HepG2 (cell line): ENCODE results near the gene RGS11. TPM values are rescaled to one million over a fixed set of nuclear protein-coding genes. Genes with fewer than 3 reads are reported as not detected.

Experiments used
- ATAC-seq: fragments of 200-7000 bp; cut with Tn5 transposase; 3 replicates; pipeline ENCODE4 v1.9.1; 2020; ENCODE audit warnings: mild to moderate bottlenecking, moderate library complexity
- BruUV-seq: library from RNA; stranded (reverse); fragments of 400-500 nt; replicated peaks from 2 replicates; lab custom pipeline; 2021; lab: Mats Ljungman, UMichigan
- CTCF ChIA-PET: fragments of 300-600 bp; formaldehyde crosslinking; extraction: SDS; loops from one replicate; lab custom pipeline; 2021; ENCODE audit warnings: low total read pairs, inconsistent platforms, low intra/inter-chr PET ratio; lab: Yijun Ruan, JAX
- POLR2A ChIA-PET: fragments of 350-600 bp; sonication (Branson Sonifier 250); formaldehyde crosslinking; loops from one replicate; lab custom pipeline; 2020; ENCODE audit warnings: antibody characterized with exemption, inconsistent platforms; lab: Yijun Ruan, JAX
- DNase-seq: peaks from one replicate; pipeline ENCODE4 v3.0.0-alpha.2; 2015; ENCODE audit warnings: low spot score
- FAIRE-seq: peaks from 3 replicates; lab custom pipeline; 2011; peaks lifted over from hg19 to GRCh38; lab: Jason Lieb, UNC
- H2AFZ ChIP-seq: one replicate; pipeline ENCODE4 v1.6.1; 2011; ENCODE audit warnings: low read length, inconsistent platforms
- H3K27ac ChIP-seq: fragments of 300-600 bp; 3 replicates; pipeline ENCODE4 v1.8.0; 2011; ENCODE audit warnings: mixed run types, mild to moderate bottlenecking, mixed read lengths, low read length, inconsistent platforms; ENCODE audit not compliant: insufficient read depth; ENCODE audit errors: extremely low read length
- H3K27me3 ChIP-seq, 2 experiments: fragments of 200-600 bp in 1 of 2; 2 replicates in 1 of 2; 3 replicates in 1 of 2; pipeline versions ENCODE4 v1.6.0 to v1.8.0; 2011; ENCODE audit warnings: low read length in 2 of 2, mild to moderate bottlenecking in 2 of 2, moderate library complexity in 2 of 2, inconsistent platforms in 1 of 2; ENCODE audit not compliant: insufficient read depth in 2 of 2, control insufficient read depth in 1 of 2
- H3K36me3 ChIP-seq, 2 experiments: fragments of 200-600 bp in 1 of 2; replicated peaks in 1 of 2; 2 replicates in 1 of 2; 3 replicates in 1 of 2; pipeline versions ENCODE4 v1.5.1 to v1.8.0; 2011; ENCODE audit warnings: low read length in 2 of 2, inconsistent platforms in 1 of 2; ENCODE audit not compliant: insufficient read depth in 2 of 2, control insufficient read depth in 1 of 2
- H3K4me1 ChIP-seq: 2 replicates; pipeline ENCODE4 v1.5.1; 2012; ENCODE audit warnings: low read length, inconsistent platforms; ENCODE audit not compliant: insufficient read depth
- H3K4me2 ChIP-seq: 2 replicates; pipeline ENCODE4 v1.6.0; 2011; ENCODE audit warnings: low read depth, low read length, inconsistent platforms
- H3K4me3 ChIP-seq, 3 experiments: fragments of 200-600 bp in 1 of 3; sonication (generic), shearing (Covaris generic) in 1 of 3; replicated peaks in 1 of 3; 2 replicates each; pipeline ENCODE4 v1.5.1; 2011 to 2016; ENCODE audit warnings: low read length in 3 of 3, inconsistent platforms in 2 of 3, low read depth in 2 of 3, mild to moderate bottlenecking in 2 of 3, control low read depth in 1 of 3, mixed read lengths in 1 of 3; ENCODE audit not compliant: insufficient read depth in 1 of 3
- H3K79me2 ChIP-seq: one replicate; pipeline ENCODE4 v1.6.1; 2011; ENCODE audit warnings: low read length, inconsistent platforms; ENCODE audit not compliant: insufficient read depth
- H3K9ac ChIP-seq: 2 replicates; pipeline ENCODE4 v1.6.0; 2011; ENCODE audit warnings: mild to moderate bottlenecking, low read depth, low read length, inconsistent platforms; ENCODE audit not compliant: insufficient read depth
- H3K9me3 ChIP-seq: 2 replicates; pipeline ENCODE4 v1.5.1; 2012; ENCODE audit warnings: mild to moderate bottlenecking, low read length
- H4K20me1 ChIP-seq: 2 replicates; pipeline ENCODE4 v1.6.0; 2011; ENCODE audit warnings: inconsistent platforms, mild to moderate bottlenecking, low read length, moderate library complexity; ENCODE audit not compliant: insufficient read depth
- CHD2 ChIP-seq: IDR thresholded peaks from 2 replicates; pipeline ENCODE4 v1.6.1; 2011; ENCODE audit warnings: low read depth, low read length, improper control_type of control experiment
- ELF1 ChIP-seq: sonication (generic); formaldehyde crosslinking; IDR thresholded peaks from 2 replicates; pipeline ENCODE4 v1.4.0; 2020; ENCODE audit warnings: missing genetic modification reagents
- MAFF ChIP-seq: IDR thresholded peaks from 2 replicates; pipeline ENCODE4 v1.6.1; 2011; ENCODE audit warnings: low read depth, low read length, improper control_type of control experiment
- NKX3-1 ChIP-seq: sonication (generic); formaldehyde crosslinking; IDR thresholded peaks from 2 replicates; pipeline ENCODE4 v1.5.0; 2020; ENCODE audit warnings: missing genetic modification reagents
- SMC3 ChIP-seq: IDR thresholded peaks from 2 replicates; pipeline ENCODE4 v1.6.1; 2011; ENCODE audit warnings: low read length, improper control_type of control experiment
- SRF ChIP-seq: IDR thresholded peaks from 2 replicates; pipeline ENCODE4 v1.6.1; 2011; ENCODE audit warnings: mild to moderate bottlenecking, low read depth, low read length, moderate library complexity
- ZBTB42 ChIP-seq: sonication (generic); formaldehyde crosslinking; IDR thresholded peaks from 2 replicates; pipeline ENCODE4 v1.5.0; 2020; ENCODE audit warnings: mild to moderate bottlenecking, missing genetic modification reagents
- ZMAT3 ChIP-seq: sonication (generic); formaldehyde crosslinking; conservative IDR thresholded peaks from 2 replicates; pipeline ENCODE4 v1.7.0; 2021; ENCODE audit warnings: missing genetic modification reagents
- ZNF30 ChIP-seq: sonication (generic); formaldehyde crosslinking; IDR thresholded peaks from 2 replicates; pipeline ENCODE4 v1.5.0; 2020; ENCODE audit warnings: mild to moderate bottlenecking, missing genetic modification reagents
- ZNF644 ChIP-seq: IDR thresholded peaks from 2 replicates; pipeline ENCODE4 v1.6.1; 2016; ENCODE audit warnings: low read depth
- ZNF790 ChIP-seq: sonication (generic); formaldehyde crosslinking; IDR thresholded peaks from 2 replicates; pipeline ENCODE4 v1.8.0; 2022; ENCODE audit warnings: missing genetic modification reagents, mild to moderate bottlenecking, borderline replicate concordance
- ZNF883 ChIP-seq: sonication (generic); formaldehyde crosslinking; IDR thresholded peaks from 2 replicates; pipeline ENCODE4 v1.5.1; 2020; ENCODE audit warnings: mild to moderate bottlenecking, missing genetic modification reagents; ENCODE audit errors: not compliant biosample characterization
- ZSCAN12 ChIP-seq: sonication (generic); formaldehyde crosslinking; IDR thresholded peaks from 2 replicates; pipeline ENCODE4 v1.9.0; 2021; ENCODE audit warnings: mild to moderate bottlenecking, missing genetic modification reagents
- WGBS: methylation state at CpG from one replicate; pipeline ENCODE4 v1.1.6; 2017; ENCODE audit warnings: low lambda C conversion rate; 5-methylcytosine and 5-hydroxymethylcytosine counted together
- in situ Hi-C: cut with HindIII; loops from 2 replicates; pipeline ENCODE4 v1.10.0; 2017; ENCODE audit warnings: low pct_unique_long_range_greater_than_20kb; ENCODE audit not compliant: extremely low pct_ligation_motif_present
- intact Hi-C: fragments of 100-400 bp; cut with micrococcal nuclease; formaldehyde crosslinking; loops from one replicate; pipeline ENCODE4 v1.10.0; 2022; ENCODE audit not compliant: unreplicated experiment
- polyA plus RNA-seq, 8 experiments: library from polyadenylated mRNA; depleted of rRNA in 3 of 8; stranded (reverse) in 7 of 8; unstranded in 1 of 8; fragments of >200 nt; fragmentation: Illumina TruSeq in 4 of 8; extraction: Trizol in 4 of 8; gene quantifications; 2 replicates each; pipeline versions ENCODE4 v1.2.1 to v1.2.3, GENCODE V29; 2011 to 2016; ENCODE audit warnings: low read depth in 4 of 8, missing spikeins in 1 of 8, mixed read lengths in 1 of 8; ENCODE audit not compliant: insufficient read depth in 1 of 8
- total RNA-seq, 5 experiments: library from RNA; depleted of rRNA; stranded (reverse); fragments of >200 nt; fragmentation: Illumina TruSeq; extraction: Trizol; gene quantifications; 2 replicates each; pipeline ENCODE4 v1.2.3, GENCODE V29; 2016; ENCODE audit warnings: low read depth in 1 of 5
- TF ChIP-seq, protein P1 (sequence below): sonication (generic); IDR thresholded peaks from 2 replicates; pipeline ENCODE4 v1.6.1; 2016; ENCODE audit warnings: low read depth, borderline replicate concordance
- TF ChIP-seq, protein P2 (sequence below): sonication (generic); formaldehyde crosslinking; IDR thresholded peaks from 2 replicates; pipeline ENCODE4 v1.9.0; 2022; ENCODE audit warnings: low read depth, missing genetic modification reagents
- TF ChIP-seq, protein P3 (sequence below): IDR thresholded peaks from 2 replicates; pipeline ENCODE4 v1.6.1; 2016; ENCODE audit warnings: low read depth
- TF ChIP-seq, protein P4 (sequence below): sonication (generic); formaldehyde crosslinking; conservative IDR thresholded peaks from 2 replicates; pipeline ENCODE4 v1.8.1; 2023; ENCODE audit warnings: missing genetic modification reagents
- TF ChIP-seq, protein P5 (sequence below): sonication (generic); formaldehyde crosslinking; IDR thresholded peaks from 2 replicates; pipeline ENCODE4 v1.8.1; 2023; ENCODE audit warnings: mild to moderate bottlenecking, inconsistent platforms, moderate library complexity, missing genetic modification reagents, borderline replicate concordance

RGS11 gene
- total and polyA plus RNA-seq, 2 of the 13 experiments (the other 11 are each of a cell fraction or from before 2014, with no cell fraction given): 0.11 TPM; not detected in 1

DNA sequence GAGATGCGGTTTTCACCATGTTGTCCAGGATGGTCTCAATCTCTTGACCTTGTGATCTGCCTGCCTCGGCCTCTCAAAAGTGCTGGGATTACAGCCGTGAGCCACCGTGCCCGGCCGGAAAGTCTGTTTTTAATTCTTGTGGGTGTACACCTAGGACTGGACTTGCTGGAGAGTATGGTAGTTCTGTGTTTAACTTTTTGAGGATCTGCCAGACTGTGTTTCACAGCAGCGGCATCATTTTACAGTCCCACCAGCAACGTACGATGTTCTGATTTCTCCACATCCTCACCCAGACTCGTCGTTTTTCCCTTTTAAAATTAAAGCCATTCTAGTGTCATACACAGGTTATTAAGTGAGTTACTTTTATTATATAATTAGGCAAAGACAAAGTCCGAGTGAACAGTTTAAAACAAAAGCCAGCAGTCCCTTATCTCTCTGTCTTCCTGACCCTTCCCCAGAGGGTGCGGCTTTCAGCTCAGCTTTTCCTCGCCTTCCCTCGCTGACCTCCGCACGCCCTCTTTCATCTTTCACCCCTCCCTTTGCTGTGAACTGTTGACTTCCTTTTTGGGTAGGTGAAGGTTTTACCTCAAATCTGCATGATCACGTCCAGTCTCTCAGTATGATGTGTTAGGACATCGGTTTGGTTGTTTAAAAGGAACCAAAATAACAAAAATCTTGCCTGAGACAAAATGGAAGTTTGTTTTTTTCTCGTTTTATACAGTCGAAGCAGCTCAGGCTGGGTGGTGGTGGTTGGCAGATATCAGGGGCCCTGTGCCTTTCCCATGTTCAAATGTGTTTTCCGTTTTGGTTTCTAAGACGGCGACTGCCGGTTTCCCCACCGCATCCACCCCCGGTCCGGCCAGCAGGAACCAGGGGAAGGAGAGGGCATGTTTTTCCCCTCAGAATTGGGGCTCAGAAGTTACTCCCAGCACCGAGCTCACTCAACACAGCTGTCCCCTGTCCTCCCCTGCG, 23.1 kb downstream of the RGS11 start:
- H3K27ac ChIP-seq: no peak overlapping the region
- H3K4me1 ChIP-seq: no peaks in the 10 kb centered on the region; the same call in 1 of the 2 replicates
- intact Hi-C loops: no loop called here
- H3K4me3 ChIP-seq: no peak overlapping the region
- WGBS: 91% methylated on average over 30 of the region's 30 CpGs
- H4K20me1 ChIP-seq: no peaks in the 10 kb centered on the region
- ATAC-seq (no peak), DNase-seq (no peak), FAIRE-seq (no peak)
- ChIA-PET CTCF (no interaction called here), POLR2A (no interaction called here)
- H3K9me3 ChIP-seq: no peaks in the 10 kb centered on the region
- no TSS peak for BruUV-seq
- peaks cover 7 to 27% of the 10 kb centered on the region in 2 experiments; a peak in 2 of 5 replicates for H3K36me3 ChIP-seq
- no peaks in the 10 kb centered on the region for H3K27me3 ChIP-seq
- H2AFZ ChIP-seq: no peak overlapping the region
- H3K9ac ChIP-seq: no peak overlapping the region
- no peak overlapping the region for H3K4me2 ChIP-seq
- in situ Hi-C loops: no loop called here
- H3K79me2 ChIP-seq: no peaks in the 10 kb centered on the region
- TF ChIP-seq ZNF790 (CRISPR knock-in tag) (no peak), CHD2 (no peak), SMC3 (no peak), NKX3-1 (CRISPR knock-in tag) (no peak), SRF (no peak), ELF1 (CRISPR knock-in tag) (no peak), ZNF883 (no peak), ZBTB42 (CRISPR knock-in tag) (no peak), ZNF644 (CRISPR knock-in tag) (no peak), ZSCAN12 (CRISPR knock-in tag) (no peak), ZNF30 (CRISPR knock-in tag) (no peak), MAFF (no peak), ZMAT3 (CRISPR knock-in tag) (no peak)
- TF ChIP-seq, protein P1, sequence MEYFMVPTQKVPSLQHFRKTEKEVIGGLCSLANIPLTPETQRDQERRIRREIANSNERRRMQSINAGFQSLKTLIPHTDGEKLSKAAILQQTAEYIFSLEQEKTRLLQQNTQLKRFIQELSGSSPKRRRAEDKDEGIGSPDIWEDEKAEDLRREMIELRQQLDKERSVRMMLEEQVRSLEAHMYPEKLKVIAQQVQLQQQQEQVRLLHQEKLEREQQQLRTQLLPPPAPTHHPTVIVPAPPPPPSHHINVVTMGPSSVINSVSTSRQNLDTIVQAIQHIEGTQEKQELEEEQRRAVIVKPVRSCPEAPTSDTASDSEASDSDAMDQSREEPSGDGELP: no peak
- TF ChIP-seq, protein P2, sequence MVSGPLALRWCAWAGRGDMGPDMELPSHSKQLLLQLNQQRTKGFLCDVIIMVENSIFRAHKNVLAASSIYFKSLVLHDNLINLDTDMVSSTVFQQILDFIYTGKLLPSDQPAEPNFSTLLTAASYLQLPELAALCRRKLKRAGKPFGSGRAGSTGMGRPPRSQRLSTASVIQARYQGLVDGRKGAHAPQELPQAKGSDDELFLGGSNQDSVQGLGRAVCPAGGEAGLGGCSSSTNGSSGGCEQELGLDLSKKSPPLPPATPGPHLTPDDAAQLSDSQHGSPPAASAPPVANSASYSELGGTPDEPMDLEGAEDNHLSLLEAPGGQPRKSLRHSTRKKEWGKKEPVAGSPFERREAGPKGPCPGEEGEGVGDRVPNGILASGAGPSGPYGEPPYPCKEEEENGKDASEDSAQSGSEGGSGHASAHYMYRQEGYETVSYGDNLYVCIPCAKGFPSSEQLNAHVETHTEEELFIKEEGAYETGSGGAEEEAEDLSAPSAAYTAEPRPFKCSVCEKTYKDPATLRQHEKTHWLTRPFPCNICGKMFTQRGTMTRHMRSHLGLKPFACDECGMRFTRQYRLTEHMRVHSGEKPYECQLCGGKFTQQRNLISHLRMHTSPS (CRISPR knock-in tag): no peak
- TF ChIP-seq, protein P3, sequence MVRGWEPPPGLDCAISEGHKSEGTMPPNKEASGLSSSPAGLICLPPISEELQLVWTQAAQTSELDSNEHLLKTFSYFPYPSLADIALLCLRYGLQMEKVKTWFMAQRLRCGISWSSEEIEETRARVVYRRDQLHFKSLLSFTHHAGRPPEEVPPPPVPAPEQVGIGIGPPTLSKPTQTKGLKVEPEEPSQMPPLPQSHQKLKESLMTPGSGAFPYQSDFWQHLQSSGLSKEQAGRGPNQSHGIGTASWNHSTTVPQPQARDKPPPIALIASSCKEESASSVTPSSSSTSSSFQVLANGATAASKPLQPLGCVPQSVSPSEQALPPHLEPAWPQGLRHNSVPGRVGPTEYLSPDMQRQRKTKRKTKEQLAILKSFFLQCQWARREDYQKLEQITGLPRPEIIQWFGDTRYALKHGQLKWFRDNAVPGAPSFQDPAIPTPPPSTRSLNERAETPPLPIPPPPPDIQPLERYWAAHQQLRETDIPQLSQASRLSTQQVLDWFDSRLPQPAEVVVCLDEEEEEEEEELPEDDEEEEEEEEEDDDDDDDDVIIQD (CRISPR knock-in tag): no peak
- TF ChIP-seq, protein P4, sequence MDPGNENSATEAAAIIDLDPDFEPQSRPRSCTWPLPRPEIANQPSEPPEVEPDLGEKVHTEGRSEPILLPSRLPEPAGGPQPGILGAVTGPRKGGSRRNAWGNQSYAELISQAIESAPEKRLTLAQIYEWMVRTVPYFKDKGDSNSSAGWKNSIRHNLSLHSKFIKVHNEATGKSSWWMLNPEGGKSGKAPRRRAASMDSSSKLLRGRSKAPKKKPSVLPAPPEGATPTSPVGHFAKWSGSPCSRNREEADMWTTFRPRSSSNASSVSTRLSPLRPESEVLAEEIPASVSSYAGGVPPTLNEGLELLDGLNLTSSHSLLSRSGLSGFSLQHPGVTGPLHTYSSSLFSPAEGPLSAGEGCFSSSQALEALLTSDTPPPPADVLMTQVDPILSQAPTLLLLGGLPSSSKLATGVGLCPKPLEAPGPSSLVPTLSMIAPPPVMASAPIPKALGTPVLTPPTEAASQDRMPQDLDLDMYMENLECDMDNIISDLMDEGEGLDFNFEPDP (CRISPR knock-in tag): no peak
- TF ChIP-seq, protein P5, sequence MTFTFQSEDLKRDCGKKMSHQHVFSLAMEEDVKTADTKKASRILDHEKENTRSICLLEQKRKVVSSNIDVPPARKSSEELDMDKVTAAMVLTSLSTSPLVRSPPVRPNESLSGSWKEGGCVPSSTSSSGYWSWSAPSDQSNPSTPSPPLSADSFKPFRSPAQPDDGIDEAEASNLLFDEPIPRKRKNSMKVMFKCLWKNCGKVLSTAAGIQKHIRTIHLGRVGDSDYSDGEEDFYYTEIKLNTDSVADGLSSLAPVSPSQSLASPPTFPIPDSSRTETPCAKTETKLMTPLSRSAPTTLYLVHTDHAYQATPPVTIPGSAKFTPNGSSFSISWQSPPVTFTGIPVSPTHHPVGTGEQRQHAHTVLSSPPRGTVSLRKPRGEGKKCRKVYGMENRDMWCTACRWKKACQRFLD: no peak
